ENCODE results near the gene FREY1. TPM values are rescaled to one million over a fixed set of nuclear protein-coding genes. Genes with fewer than 3 reads are reported as not detected.

The FREY1 gene
- total and polyA plus RNA-seq, 8 donors: 0.12 to 1.3 (median 0.40) TPM; not detected in 1

- peak overlapping the region in 1 of 4 donors; percentile 46 for H3K27ac ChIP-seq
- no peak for FAIRE-seq
- TF ChIP-seq, protein P1, sequence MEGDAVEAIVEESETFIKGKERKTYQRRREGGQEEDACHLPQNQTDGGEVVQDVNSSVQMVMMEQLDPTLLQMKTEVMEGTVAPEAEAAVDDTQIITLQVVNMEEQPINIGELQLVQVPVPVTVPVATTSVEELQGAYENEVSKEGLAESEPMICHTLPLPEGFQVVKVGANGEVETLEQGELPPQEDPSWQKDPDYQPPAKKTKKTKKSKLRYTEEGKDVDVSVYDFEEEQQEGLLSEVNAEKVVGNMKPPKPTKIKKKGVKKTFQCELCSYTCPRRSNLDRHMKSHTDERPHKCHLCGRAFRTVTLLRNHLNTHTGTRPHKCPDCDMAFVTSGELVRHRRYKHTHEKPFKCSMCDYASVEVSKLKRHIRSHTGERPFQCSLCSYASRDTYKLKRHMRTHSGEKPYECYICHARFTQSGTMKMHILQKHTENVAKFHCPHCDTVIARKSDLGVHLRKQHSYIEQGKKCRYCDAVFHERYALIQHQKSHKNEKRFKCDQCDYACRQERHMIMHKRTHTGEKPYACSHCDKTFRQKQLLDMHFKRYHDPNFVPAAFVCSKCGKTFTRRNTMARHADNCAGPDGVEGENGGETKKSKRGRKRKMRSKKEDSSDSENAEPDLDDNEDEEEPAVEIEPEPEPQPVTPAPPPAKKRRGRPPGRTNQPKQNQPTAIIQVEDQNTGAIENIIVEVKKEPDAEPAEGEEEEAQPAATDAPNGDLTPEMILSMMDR (IDR thresholded peaks at IDR 0.05): no peak
Measured at GRCh38 chr11:45933131-45933831, 26.2 kb upstream of the FREY1 start.

DNA sequence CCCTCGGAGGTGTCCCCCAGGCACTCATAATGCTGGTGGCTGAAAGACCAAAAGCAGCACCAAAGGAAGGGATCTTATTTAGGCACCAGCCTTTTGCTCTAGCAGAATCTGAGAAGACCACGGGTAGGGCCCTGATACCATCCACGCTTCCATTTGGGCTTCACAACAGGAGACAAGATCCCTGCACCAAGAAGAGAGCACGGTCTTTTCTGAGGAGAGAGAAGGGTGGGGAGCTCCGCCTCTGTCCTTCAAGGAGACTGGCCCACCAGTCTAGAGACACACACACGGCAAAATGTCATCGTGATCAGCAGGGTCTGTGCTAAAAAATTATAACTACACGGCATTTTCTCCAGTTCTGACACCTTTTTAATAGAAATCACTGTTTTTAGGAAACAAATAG lies 25.1 kb upstream of the FREY1 start:
- H3K4me3 ChIP-seq: no peak overlapping the region
- DNase-seq (no peak), ATAC-seq (no peak), FAIRE-seq (no peak)
- TF ChIP-seq, protein P1 (IDR thresholded peaks at IDR 0.05): no peak
- no peaks in the 10 kb centered on the region for H3K9me3 ChIP-seq
- intact Hi-C loops (cut with DNase I): no loop called here
- H3K4me1 ChIP-seq: peaks cover 0 to 22% (median 8%) of the 10 kb centered on the region in 3 donors
- no peaks in the 10 kb centered on the region for H3K27me3 ChIP-seq
- H3K27ac ChIP-seq: no peak overlapping the region
- WGBS, 2 donors: 88 to 91% methylated on average over 8 of the region's 8 CpGs
- H3K36me3 ChIP-seq: peaks cover 0 to 12% (median 0%) of the 10 kb centered on the region in 3 donors

More at GRCh38 chr11:45933131-45933831, 26.2 kb upstream of the FREY1 start:
- intact Hi-C loops (cut with DNase I): no loop called here
- peaks cover 0 to 22% (median 8%) of the 10 kb centered on the region in 3 donors for H3K4me1 ChIP-seq
- 58 to 65% methylated on average over 15 of the region's 15 CpGs for WGBS, 2 donors
- DNase-seq: peak in 3 of 6 donors; percentile 55 to 65 (median 59)
- H3K4me3 ChIP-seq: no peak overlapping the region
- peaks cover 0 to 10% (median 0%) of the 10 kb centered on the region in 3 donors for H3K36me3 ChIP-seq
- H3K9me3 ChIP-seq: no peaks in the 10 kb centered on the region
- no peaks in the 10 kb centered on the region for H3K27me3 ChIP-seq
- peak; percentile 38 to 77 (median 73) for ATAC-seq

- Histone ChIP-seq H3K27me3 (no peaks in the 10 kb centered on the region), H3K4me3 (no peak overlapping the region), H3K4me1 (peaks cover 0 to 22% (median 8%) of the 10 kb centered on the region in 3 donors), H3K9me3 (no peaks in the 10 kb centered on the region), H3K36me3 (peaks cover 0 to 12% (median 0%) of the 10 kb centered on the region in 3 donors), H3K27ac (no peak overlapping the region)
- WGBS, 2 donors: 93 to 95% methylated on average over 10 of the region's 10 CpGs
- FAIRE-seq: no peak
- DNase-seq: no peak
- intact Hi-C loops (cut with DNase I): no loop called here
- TF ChIP-seq, protein P1 (IDR thresholded peaks at IDR 0.05): no peak
- no peak for ATAC-seq
Measured at GRCh38 chr11:45931739-45932138, 24.7 kb upstream of the FREY1 start.

- ATAC-seq (no peak), DNase-seq (no peak), FAIRE-seq (no peak)
- Histone ChIP-seq H3K36me3 (peaks cover 0 to 12% (median 0%) of the 10 kb centered on the region in 3 donors), H3K27me3 (no peaks in the 10 kb centered on the region), H3K27ac (no peak overlapping the region), H3K4me1 (peaks cover 0 to 22% (median 8%) of the 10 kb centered on the region in 3 donors), H3K9me3 (no peaks in the 10 kb centered on the region), H3K4me3 (no peak overlapping the region)
- TF ChIP-seq, protein P1 (IDR thresholded peaks at IDR 0.05): no peak
- 91 to 93% methylated on average over 8 of the region's 8 CpGs for WGBS, 2 donors
- intact Hi-C loops (cut with DNase I): no loop called here
Measured at GRCh38 chr11:45930951-45931570, 24.0 kb upstream of the FREY1 start.
